ENCODE measurements around the gene LMLN.
"Not testable (repeated sequence)": the region's sequence is repeated elsewhere in the genome, so short reads cannot be mapped to it uniquely, and the experiment has no call there.

Gene LMLN, protein sequence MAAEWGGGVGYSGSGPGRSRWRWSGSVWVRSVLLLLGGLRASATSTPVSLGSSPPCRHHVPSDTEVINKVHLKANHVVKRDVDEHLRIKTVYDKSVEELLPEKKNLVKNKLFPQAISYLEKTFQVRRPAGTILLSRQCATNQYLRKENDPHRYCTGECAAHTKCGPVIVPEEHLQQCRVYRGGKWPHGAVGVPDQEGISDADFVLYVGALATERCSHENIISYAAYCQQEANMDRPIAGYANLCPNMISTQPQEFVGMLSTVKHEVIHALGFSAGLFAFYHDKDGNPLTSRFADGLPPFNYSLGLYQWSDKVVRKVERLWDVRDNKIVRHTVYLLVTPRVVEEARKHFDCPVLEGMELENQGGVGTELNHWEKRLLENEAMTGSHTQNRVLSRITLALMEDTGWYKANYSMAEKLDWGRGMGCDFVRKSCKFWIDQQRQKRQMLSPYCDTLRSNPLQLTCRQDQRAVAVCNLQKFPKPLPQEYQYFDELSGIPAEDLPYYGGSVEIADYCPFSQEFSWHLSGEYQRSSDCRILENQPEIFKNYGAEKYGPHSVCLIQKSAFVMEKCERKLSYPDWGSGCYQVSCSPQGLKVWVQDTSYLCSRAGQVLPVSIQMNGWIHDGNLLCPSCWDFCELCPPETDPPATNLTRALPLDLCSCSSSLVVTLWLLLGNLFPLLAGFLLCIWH

DNA sequence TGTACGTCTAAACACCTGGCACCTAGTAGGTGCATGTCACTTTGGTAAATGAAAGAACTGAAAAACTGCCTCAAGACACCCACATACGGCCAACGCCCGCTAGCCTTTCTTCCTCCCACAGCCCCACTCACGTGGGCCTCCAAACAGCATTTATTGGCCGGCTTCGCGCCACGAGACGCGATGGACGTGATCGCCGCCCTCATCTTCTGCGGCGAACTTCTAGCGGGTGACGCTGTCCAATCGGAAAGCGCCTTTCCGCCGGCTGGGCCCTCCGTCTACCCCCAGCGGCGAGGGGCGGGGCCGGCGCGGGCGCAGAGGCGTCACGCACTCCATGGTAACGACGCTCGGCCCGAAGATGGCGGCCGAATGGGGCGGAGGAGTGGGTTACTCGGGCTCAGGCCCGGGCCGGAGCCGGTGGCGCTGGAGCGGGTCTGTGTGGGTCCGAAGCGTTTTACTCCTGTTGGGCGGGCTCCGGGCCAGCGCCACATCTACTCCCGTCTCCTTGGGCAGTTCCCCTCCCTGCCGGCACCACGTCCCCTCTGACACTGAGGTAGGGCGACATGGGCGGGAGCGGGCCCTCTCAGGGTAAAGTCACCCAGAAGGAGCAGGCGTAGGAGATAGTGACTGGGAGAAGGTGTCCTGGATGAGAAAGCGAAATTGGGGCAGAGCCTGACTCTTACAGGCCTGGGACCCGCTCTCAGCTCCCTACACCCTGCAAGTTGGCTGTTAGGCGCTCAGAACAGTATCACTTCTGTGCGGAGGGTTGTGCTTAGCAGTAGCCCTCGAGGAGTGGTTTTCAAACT lies at the start of gene LMLN:
LMLN (plus strand) TSS at position 327 of the 803 bp plus-strand sequence; CDS start at position 356, 29 bp downstream.
- peak; percentile 75 for DNase-seq (ENCODE audit: low spot score)

DNA sequence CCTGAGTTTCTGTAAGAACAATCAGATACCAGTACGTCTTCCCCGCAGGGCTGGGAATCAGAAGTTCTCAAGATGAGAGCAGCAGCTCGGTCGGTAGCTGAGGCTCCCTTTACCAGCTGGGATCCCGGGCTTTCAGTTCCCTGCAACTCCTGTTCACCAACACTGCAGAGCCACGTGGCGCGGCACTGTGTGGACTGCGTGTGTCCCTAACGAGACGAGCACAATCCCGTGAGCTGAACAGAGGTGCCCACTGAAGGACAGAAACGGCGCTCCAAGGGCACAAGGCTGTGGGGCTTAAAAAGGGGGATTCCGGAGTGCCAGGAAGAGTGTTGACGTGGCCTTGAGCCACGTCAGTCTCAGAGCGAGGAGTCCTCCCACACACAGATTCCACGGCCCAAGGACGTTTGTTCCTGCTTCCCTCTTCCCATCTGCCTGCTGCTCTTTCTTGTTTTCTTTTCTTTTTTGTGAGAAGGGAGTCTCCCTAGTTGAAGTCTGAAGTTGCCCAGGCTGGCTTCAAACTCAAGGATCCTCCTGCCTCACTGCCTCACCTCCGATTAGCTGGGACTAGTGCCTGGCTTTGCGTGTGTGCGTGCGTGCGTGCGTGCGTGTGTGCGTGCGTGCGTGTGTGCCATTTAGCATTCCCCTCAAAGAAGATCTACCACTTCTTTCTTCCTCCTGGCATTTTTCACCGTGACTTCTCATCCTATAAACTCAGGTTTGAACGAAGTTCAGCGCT lies 47.1 kb upstream of the LMLN start:
- no peak for DNase-seq (ENCODE audit: low spot score)

DNA sequence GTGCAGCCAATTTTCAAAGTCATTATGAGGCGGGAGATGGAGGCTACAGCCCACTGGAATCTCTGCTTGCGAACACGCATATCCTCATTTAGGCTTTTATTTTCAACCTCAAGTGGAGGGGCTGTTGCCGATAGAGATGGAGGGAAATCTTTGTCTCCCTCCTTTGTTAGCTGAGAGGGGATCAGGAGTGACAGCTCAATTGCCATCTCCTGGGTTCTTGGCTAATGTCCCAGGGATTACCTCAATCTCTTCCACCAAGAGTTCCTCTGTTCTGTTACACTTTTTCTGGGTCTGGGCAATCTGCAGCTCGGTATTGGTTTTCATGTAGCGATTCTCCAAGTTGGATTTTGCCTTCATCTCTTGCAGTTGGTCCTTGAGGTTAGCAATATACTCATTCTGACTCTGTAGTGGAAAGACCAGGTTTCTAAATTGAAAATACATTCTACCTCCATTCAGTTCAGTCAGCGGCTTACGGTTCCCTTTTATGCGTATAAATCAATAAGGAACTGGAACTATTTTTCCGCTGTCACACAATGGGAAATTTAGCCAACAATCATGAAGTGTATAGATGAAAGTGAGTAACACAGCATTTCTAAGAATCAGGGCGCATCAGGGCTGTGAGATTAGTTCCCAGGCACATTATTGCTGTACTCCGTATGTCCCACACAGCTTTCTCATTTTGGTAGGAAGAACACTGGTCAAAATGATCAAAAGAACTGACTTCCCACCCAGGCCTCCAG lies 46.2 kb upstream of the LMLN start:
- DNase-seq (ENCODE audit: low spot score): no peak

DNA sequence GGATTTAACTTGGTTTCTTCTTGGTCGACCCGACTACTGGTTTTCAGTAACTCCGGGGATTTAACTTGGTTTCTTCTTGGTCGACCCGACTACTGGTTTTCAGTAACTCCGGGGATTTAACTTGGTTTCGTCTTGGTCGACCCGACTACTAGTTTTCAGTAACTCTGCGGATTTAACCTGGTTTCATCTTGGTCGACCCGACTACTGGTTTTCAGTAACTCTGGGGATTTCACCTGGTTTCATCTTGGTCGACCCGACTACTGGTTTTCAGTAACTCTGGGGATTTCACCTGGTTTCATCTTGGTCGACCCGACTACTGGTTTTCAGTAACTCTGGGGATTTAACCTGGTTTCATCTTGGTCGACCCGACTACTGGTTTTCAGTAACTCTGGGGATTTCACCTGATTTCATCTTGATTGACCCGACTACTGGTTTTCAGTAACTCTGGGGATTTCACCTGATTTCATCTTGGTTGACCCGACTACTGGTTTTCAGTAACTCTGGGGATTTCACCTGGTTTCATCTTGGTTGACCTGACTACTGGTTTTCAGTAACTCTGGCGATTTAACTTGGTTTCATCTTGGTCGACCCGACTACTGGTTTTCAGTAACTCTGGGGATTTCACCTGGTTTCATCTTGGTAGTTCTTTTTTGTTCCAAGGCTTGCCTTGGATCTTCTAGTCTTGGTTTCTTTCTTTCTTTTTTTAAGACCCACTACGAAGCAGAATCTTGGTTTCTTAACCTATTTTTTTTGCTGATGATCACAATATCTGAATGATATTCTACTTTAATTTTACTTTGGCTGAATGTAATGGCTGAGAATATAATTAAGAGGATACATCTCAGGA lies 38.4 kb upstream of the LMLN start:
- not testable (repeated sequence) for DNase-seq (ENCODE audit: low spot score)

DNA sequence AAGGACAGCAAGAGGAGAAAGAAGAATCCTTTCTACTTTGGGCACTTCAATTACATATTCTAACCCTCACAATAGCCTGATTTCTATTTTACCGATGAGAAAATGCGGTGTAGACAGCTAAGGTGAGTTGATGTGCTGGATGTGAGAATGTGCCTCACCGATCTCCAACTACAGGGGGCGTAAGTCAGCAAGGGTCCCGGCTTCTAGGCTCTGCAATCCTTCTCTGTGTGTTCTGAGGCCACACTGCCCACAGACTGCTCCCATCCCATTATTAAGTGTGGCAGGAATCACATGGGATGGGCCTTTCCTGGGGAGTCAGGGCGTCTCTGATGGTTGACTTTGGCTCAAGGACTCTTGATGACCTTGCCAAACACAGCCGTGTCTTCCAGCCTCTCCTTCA lies 33.6 kb upstream of the LMLN start:
- no peak for DNase-seq (ENCODE audit: low spot score)

DNA sequence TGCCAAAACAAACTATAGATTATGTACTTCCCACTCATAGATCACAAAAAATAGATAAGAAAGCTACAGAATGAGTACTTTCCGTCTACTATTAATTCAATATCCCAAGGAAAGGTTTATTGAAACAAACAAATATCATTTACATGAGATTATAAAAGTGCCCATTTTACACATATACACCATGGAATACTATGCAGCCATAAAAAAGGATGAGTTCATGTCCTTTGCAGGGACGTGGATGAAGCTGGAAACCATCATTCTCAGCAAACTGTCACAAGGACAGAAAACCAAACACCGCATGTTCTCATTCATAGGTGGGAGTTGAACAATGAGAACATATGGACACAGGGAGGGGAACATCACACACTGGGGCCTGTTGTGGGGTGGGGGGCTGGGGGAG lies 32.4 kb upstream of the LMLN start:
- not testable (repeated sequence) for DNase-seq (ENCODE audit: low spot score)

DNA sequence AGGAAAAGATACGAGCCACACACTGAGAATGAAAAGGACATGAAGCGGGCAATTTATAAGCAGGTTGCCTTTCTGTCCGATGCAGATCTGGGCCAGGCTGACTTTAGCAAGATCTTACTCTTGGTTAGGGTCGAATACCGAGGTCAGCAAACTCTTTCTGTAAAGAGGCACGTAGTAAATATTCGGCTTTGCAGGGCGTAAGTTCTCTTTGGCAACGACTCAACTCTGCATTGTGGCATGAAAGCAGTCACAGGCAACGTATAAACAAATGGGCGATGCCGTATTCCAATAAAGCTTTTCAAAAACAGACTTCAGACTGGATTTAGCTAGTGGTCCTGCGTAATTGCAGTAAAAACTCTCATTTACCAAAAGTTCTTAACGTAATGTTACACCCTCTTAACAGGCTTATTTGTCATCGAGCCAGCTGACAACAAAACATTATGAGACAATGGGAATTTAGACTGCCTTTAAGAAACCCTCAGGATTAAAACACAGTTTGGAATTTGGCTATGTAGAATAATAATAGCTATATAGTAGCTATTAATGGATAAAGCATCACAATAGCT lies 23.1 kb upstream of the LMLN start:
- no peak for DNase-seq (ENCODE audit: low spot score)

DNA sequence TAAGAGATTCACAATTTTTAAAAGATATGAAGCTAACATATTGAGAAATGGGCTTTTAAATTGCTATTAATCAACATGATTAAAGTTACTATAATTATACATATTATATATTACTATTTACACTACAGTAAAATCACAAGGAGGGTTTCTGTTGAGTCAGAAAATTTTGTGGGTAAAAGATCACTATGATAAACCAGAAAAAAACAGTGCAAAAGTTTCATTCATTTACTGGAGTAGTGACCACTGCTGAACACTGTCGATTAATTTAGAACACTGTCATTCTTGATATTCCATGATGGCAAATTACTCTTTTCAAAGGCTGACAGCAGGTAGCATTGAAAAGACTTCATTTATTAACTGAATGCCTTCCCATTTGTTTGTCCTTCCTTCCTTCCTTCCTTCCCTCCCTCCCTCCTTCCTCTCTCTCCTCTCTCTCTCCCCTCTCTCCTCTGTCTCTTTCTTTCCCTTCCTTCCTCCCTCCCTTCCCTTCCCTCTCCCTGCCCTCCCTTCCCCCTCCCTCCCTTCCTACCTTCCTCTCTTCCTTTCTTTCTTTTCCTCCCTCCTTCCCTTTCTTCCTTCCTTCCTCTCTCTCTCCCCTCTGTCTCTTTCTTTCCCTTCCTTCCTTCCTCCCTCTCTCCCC lies 19.2 kb upstream of the LMLN start:
- no peak for DNase-seq (ENCODE audit: low spot score)

DNA sequence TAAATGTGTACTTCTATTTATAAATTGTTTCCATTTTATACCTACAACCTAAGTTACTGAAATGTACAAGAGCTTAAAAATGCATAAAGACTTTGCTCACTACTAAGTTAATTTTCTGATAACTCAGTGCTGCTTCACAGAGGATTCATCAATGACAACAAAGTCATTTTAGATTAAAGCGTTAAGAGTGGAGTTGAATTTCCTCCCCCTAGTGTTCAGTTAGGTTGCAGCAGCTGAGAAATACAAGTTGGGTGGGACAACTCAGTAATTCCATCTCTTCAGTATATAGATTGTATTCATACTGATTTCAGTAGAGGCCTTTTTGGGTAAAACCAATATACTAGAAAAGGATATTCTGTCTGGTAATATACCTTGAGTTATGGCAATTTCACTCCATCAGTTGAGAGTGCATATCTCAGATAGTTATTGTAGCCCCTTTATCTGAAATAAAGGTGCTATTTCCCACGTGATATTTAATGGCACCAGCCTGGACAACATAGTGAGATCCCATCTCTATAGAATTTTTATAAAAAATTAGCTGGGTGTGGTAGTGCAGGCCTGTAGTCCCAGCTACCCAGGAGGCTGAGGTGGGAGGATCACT lies 17.0 kb upstream of the LMLN start:
- DNase-seq (ENCODE audit: low spot score): no peak

DNA sequence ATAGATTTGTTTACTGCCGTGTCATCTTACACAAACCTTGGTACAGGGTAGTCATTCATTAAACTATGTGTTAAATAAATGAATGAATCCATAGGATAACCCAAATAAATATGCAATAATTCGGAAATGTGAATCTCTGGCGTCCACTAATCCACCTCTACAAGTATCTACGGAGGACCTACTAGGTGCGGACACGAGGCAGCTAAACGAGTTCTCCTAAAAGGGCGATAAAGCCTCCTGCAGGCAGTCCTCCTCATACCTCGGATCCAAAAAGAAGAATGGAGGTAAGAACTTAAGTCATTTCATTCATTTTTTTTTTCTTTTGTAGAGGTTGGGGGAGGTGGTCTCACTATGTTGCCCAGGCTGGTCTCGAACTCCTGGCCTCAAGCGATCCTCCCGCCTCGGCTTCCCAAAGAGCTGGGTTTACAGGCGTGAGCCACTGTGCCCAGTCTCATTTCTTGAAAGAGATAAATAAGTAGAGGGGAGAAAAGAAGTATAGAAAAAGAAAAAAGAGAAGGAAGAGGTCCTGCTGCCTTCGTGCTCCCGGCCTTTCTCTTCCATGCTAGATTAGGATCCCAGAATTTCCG lies 10.7 kb upstream of the LMLN start:
- no peak for DNase-seq (ENCODE audit: low spot score)

DNA sequence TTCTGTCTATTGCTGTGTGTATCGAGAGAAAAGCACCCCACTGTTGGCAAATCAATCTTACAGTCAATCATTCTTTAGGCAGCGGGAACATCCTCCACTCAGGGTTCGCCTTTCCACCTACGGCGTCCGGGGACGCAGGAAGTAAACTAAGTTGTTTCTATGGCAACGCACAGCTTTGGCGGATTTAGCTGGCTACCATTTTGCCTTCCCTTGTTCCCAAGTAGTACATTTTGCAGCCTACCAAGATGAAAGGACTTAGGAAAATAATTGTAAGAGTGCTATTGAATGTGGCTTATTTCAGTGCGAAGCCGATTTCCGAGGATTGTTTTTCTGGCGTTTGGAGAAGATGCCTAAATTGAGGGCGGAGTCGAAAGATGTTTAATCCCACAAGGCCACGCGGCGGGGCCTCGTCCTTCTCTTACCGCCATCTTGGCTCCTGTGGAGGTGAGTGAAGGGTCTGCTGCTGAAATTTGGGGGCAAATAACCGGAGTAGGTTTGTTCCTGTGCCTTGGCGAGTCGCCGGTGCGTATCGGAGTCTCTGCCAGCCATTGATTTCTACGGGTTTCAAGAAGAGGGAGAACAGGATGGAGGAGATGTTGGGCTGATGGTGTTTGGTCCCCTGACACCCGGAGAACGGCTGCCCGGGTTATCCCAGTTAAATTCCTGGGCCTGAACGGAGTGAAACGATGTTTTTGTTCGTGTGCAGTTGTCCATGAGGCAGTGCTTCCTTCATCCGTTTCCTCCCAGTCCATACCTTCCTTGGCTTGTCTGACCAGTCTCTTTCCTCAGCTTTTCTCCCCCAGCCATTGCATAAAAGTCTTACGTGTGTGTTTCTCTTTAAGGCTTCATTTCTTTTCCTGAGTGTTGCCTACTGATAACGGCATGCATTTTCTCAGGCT lies 10.0 kb upstream of the LMLN start, which contains the start of gene RPL35A:
RPL35A (plus strand) TSS at position 413 of the 899 bp plus-strand sequence. CDS start 778 bp downstream, outside the sequence.
- peak; percentile 61 for DNase-seq (ENCODE audit: low spot score)

DNA sequence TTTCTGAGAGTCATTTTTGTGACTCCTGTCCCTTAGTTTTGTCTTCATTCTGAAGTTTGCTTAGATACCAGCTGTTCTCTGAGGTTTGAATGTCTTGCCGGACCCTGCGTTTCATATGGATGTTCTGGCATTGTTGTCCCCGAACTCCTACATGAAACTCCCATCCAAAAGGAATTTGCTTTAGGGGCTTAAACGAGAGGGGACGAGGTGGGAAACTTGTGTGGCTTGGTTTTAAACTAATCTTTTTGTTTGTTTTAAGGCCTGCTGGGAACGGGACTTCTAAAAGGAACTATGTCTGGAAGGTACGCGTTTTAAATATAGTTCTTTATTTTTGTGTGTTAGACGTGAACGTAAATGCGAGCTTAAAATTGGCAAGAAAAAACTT lies 9.3 kb upstream of the LMLN start:
- no peak for DNase-seq (ENCODE audit: low spot score)

DNA sequence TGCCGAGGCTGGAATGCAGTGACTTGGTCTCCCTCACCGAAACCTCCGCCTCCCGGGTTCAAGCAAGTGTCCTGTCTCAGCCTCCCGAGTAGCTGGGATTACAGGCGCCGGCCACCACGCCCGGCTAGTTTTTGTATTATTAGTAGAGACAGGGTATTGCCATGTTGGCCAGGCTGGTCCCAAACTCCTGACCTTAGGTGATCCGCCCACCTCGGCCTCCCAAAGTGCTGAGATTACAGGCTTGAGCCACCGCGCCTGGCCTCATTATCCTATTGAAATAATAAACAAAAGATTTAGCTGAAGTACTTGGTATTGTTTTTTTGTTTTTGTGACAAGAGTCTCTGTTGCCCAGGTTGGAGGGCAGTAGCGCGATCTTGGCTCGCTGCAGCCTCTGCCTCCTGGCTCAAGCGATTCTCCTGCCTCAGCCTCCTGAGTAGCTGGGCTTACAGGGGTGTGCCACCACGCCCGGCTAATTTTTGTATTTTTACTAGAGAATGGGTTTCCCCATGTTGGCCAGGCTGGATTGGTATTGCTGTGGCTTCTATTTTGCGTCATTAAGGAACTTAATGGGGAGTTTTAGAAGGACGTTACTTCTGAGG lies 8.5 kb upstream of the LMLN start:
- DNase-seq (ENCODE audit: low spot score): no peak

DNA sequence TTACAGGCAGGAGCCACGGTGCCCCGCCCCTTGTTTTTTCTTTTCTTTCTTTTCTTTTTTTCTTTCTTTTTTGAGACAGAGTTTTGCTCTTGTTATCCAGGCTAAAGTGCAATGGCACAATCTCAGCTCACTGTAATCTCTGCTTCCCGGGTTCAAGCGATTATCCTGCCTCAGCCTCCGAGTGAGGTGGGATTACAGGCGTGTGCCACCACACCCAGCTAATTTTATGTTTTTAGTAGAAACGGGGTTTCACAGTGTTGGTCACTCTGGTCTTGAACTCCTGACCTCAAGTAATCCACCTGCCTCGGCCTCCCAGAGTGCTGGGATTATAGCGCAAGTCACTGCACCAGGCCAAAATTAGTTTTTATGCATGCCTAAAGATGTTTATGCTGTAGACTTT lies 7.6 kb upstream of the LMLN start:
- no peak for DNase-seq (ENCODE audit: low spot score)

DNA sequence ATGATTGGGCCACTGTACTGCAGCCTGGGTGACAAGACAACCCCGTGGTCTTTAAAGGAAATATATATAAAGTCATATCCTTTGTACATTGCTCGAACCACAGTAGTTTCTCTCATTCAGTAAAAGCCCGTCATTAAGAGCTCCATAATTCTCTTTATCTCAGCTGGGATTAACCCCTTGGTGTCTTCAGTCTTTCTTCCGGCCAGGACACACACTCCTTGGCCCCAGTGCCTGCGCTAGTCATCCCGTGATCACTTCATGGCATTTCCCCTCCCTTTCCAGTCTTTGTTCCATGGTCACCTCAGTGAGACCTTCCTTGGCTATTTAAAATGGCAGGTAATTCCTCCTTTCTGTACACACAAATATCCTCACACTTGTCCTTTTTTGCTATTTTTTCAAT lies 6.7 kb upstream of the LMLN start:
- DNase-seq (ENCODE audit: low spot score): no peak

DNA sequence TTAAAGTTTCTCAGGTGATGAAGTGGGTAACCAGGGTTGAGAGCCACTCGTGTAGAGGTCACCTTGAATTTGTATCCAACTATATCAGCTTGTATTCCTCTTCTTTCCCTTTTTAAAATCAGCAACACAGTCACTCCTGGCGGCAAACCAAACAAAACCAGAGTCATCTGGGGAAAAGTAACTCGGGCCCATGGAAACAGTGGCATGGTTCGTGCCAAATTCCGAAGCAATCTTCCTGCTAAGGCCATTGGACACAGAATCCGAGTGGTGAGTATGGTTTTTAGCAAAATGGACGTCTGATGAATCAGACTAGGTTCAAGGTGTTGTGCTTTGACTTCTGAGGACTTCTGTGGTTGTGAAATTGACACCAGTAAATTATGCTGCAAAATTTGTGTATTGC lies 6.1 kb upstream of the LMLN start:
- no peak for DNase-seq (ENCODE audit: low spot score)

DNA sequence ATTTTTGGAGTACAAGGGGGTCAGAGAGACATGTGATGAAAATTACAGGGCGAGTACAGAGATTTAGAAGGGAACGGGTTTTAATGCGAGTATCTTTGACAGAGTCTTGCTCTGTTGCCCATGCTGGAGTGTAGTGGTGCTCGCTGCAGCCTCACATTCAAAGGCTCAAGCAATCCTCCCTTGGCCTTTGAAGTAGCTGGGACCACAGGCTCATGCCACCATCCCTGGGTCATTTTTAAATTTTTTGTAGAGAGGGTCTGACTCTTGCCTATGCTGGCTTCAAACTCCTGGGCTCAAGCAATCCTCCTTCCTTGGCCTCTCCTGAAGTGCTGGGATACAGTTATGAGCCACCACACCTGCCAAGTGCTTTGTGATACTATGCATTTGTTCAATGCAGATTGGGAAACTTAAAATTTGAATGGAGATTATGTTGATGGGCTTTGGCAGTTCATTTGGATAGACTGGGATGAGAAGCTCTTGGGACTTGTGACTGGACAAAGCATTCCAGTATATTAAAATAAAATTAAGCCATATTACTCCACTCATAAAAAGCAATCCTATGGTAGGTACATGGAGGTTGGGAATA lies 4.0 kb upstream of the LMLN start:
- no peak for DNase-seq (ENCODE audit: low spot score)

Data from HuH-7.5 (cell line).